Motor neuron (in vitro differentiated cells): Measurements from ENCODE around the gene TACC3. TPM values are rescaled to one million over a fixed set of nuclear protein-coding genes. Genes with fewer than 3 reads are reported as not detected.
A peak's percentile ranks its signal among the peaks of the same experiment; 100 is the strongest.

ENCODE experiments used
- ATAC-seq, 8 experiments: fragments of 200-7000 bp; cut with Tn5 transposase; replicated peaks in 6 of 8; 2 replicates each; pipeline ENCODE4 v1.8.0; 2021; ENCODE audit warnings: mild to moderate bottlenecking in 8 of 8, moderate library complexity in 8 of 8
- H3K27ac ChIP-seq, 2 donors: fragments of 250-450 bp; sonication (Bioruptor Pico); 2 replicates each; pipeline ENCODE4 v1.9.0; 2021; ENCODE audit warnings: antibody characterized with exemption in 2 of 2, mild to moderate bottlenecking in 2 of 2, moderate library complexity in 1 of 2
- H3K4me1 ChIP-seq, 2 donors: fragments of 250-450 bp; sonication (Bioruptor Pico); replicated peaks in 1 of 2; 2 replicates each; pipeline ENCODE4 v1.6.1; 2021; ENCODE audit warnings: antibody characterized with exemption in 2 of 2, mild to moderate bottlenecking in 2 of 2, moderate library complexity in 1 of 2
- H3K4me3 ChIP-seq, 5 donors: fragments of 250-450 bp; sonication (Bioruptor Pico); 2 replicates each; pipeline ENCODE4 v1.9.0; 2021; ENCODE audit warnings: antibody characterized with exemption in 5 of 5, mild to moderate bottlenecking in 5 of 5, moderate library complexity in 4 of 5
- WGBS, 10 experiments: fragments of 450-650 bp; shearing (Covaris generic); methylation state at CpG; one replicate each; pipeline ENCODE4 v1.0.0; 2022; 5-methylcytosine and 5-hydroxymethylcytosine counted together
- in situ Hi-C, 9 experiments: fragments of 400-800 bp; cut with MboI; loops; one replicate each; pipeline ENCODE4 v1.15.0; 2021; ENCODE audit warnings: low sequenced_read_pairs in 9 of 9, low pct_unique_long_range_greater_than_20kb in 2 of 9; ENCODE audit not compliant: unreplicated experiment in 9 of 9
- total RNA-seq, 8 experiments: library from RNA; unstranded; fragments of 300-600 nt; gene quantifications; 2 replicates each; pipeline versions ENCODE4 v1.2.3 to v1.2.4, GENCODE V29; 2022

Gene TACC3
- total RNA-seq, 8 experiments from 2014 or later, result 2.6 to 61.3 (median 6.5) TPM

DNA sequence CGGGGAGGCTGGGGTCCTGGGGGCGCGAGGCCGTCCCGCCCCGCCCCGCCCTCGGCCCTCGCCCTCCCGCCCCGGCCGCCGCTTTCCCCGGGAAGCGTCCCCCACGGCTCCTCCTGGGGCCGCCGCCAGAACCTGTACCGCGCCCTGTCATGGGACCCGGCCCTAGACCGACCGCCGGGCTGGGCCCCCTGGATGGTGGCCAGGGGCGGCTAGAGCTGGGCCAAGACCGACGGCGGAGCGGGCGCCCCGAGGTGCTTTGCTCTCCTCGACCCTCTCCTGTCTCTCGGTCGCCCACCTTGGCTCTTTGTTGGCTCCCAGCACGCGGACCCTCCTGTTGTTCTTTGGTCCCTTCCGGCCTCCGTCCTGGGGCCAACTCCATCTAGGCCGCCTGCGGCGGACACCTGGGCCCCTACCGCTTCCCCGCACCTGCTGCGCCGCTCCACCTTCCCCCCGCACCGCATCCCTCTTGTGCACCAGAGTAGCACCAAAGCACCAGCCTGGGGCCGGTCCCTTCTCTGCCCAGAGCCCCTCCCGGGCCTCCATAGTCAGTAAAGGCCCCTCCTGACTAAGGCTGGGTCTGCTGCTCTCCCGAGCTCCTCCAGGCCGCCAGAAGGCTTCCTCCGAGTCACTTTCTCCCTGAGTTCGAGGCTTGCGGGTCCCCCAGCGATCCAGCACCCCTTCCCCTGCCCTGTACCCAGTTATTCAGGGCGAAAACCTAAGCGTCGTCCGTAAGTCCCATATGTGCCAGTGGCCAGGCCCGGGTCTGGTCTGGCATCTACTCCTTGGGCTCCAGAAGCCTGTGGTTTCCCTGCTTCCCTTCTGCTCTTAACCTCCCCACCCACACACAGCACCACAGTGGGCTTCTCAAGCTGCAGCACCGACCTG lies 587 bp downstream of the TACC3 start:
- peak in 3 of 8 experiments; percentile 0 to 8 (median 5) for ATAC-seq
- Histone ChIP-seq H3K4me1 (peaks cover 8 to 20% of the 10 kb centered on the region in 2 donors), H3K27ac (peak overlapping the region in 1 of 2 donors; percentile 42), H3K4me3 (peak overlapping the region; percentile 54 to 84 (median 64))
- 0% methylated on average over 2 to 6 of the region's 61 CpGs; no CpG with 5 or more reads in 7 of the 10 experiments for WGBS, 10 experiments
- in situ Hi-C loops, result no loop called here

DNA sequence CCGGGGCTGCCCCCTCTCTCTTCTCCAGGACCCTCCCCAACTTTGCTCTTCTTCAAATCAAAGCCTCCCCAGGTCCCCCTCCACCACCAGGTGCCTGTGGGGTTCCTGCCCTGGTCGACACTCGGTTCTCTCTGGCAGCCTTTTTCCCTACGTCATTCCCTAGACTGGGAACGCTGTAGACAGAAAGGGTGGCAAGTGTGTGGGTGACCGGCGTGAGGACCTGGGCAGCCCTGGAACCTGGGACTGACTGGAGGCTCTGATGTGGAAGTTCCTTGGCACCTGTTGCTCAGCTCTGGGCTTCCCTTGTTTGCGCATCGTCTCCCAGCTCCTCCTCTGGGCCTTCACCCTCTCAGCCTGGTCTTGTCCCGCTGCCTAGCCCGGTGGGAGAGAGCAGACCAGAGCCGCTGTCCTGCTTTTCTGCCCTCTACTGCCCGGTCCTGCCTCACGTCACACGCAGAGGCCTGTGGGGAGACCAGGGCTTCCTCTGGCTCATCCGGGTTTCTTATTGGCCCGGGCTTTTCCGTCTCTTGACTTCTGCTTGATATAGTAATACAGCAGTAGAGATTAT lies 1.3 kb downstream of the TACC3 start:
- 20 to 80% (median 32%) methylated on average over 2 to 9 of the region's 18 CpGs; no CpG with 5 or more reads in 4 of the 10 experiments for whole genome bisulfite sequencing, 10 experiments
- peaks cover 8 to 20% of the 10 kb centered on the region in 2 donors for H3K4me1 ChIP-seq

DNA sequence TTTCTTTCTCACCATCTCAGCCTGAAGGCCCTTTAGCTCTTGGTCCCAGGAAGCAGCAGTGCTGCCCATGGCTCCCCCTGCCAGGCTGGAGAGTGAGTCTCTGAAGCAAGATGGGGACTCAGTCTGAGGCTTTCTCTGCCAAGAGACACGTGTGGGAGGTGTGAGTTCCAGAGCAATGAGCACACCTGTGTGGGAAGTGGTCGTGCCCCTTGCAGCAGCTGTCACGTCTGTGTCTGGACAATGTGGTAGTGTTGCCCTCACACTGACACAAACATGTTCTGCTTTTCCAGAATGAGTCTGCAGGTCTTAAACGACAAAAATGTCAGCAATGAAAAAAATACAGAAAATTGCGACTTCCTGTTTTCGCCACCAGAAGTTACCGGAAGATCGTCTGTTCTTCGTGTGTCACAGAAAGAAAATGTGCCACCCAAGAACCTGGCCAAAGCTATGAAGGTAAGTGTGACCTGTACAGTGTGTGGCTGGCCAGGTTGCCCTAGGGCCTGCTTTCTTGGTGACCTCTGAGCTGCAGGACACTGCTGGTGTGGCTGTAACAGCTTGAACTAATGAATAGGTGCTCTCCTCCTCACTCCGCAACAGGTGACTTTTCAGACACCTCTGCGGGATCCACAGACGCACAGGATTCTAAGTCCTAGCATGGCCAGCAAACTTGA lies 1.9 kb downstream of the TACC3 start:
- in situ Hi-C loops, result no loop called here
- no peak overlapping the region for H3K27ac ChIP-seq
- peaks cover 8 to 20% of the 10 kb centered on the region in 2 donors for H3K4me1 ChIP-seq
- H3K4me3 ChIP-seq, result no peak overlapping the region
- no peak for ATAC-seq
- WGBS, 10 experiments, result 70 to 100% (median 93%) methylated on average over 3 to 7 of the region's 12 CpGs; no CpG with 5 or more reads in 4 of the 10 experiments

More for the DNA sequence above, 1.3 kb downstream of the TACC3 start:
- no peak overlapping the region for H3K27ac ChIP-seq
- ATAC-seq, result no peak
- peak overlapping the region in 1 of 5 donors; percentile 84 for H3K4me3 ChIP-seq
- in situ Hi-C loops, result no loop called here

DNA sequence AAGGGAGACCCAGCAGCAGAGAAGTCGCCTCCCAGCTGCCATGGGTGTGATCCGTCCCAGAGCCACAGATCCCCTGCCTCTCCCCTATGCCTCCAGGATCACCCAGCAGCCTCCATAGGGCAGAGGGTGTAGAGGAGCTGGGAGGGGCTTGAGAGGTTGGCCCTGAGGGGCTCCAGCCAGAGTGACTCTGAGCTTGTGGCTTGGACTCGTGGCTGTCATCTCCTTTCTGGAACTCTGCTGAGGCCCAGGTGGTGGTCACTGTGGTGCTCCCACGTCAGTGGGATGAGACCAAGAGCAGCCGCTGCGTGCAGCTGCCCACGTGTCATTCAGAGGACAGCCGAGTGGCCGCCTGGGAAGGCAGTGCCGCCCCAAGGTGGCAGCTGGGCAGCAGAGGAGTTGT lies 4.2 kb downstream of the TACC3 start:
- H3K4me1 ChIP-seq, result peaks cover 0 to 11% of the 10 kb centered on the region in 2 donors
- no peak for ATAC-seq
- no peak overlapping the region for H3K4me3 ChIP-seq
- no peak overlapping the region for H3K27ac ChIP-seq
- 60 to 100% (median 88%) methylated on average over 1 to 4 of the region's 10 CpGs; no CpG with 5 or more reads in 6 of the 10 experiments for WGBS, 10 experiments
- in situ Hi-C loops, result loop anchor here in 1 of 9 experiments (25.0 kb wide), 1 partner anchor 363 kb away; no protein-coding TSS in a partner anchor

DNA sequence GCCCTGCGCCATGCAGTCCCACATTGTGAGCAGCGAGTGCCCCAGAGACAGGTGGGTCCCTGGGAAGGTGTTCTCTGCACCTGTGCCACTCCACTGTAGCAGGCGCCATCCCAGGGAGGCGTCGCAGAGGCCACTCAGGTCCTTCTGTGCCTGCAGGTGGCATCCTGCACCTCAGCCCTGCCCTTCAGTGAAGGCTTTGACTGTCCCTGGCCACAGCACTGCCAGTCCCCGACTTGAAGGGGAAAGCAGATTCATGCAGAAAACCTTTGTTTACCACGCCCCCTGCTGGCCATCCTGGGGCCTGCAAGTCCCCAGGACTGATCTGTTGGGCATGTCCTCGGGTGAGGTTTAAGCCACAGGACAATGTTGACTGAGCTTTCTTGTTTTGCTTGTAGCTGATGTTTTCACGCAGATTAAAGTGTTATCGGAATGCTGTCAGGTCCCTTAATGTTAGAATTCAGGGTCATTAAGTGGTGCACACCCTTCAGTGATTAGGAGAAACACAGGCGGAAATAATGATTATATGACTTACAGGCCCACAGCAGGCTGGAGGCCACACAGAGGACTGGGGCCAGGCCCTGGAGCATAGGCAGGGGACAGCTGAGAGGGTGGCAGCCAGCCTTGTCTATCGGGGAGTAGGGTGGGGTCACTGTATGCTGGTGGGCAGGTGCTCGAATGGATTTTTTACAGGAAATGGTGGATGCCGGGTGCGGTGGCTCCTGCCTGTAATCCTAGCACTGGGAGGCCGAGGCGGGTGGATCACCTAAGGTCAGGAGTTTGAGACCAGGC lies 5.0 kb downstream of the TACC3 start:
- H3K4me1 ChIP-seq, result peaks cover 0 to 11% of the 10 kb centered on the region in 2 donors
- in situ Hi-C loops, result loop anchor here in 1 of 9 experiments (25.0 kb wide), 1 partner anchor 364 kb away; no protein-coding TSS in a partner anchor
- peak; percentile 40 to 76 (median 67) for ATAC-seq
- 0 to 88% (median 62%) methylated on average over 1 to 10 of the region's 17 CpGs; no CpG with 5 or more reads in 2 of the 10 experiments for WGBS, 10 experiments
- no peak overlapping the region for H3K4me3 ChIP-seq
- H3K27ac ChIP-seq, result no peak overlapping the region

DNA sequence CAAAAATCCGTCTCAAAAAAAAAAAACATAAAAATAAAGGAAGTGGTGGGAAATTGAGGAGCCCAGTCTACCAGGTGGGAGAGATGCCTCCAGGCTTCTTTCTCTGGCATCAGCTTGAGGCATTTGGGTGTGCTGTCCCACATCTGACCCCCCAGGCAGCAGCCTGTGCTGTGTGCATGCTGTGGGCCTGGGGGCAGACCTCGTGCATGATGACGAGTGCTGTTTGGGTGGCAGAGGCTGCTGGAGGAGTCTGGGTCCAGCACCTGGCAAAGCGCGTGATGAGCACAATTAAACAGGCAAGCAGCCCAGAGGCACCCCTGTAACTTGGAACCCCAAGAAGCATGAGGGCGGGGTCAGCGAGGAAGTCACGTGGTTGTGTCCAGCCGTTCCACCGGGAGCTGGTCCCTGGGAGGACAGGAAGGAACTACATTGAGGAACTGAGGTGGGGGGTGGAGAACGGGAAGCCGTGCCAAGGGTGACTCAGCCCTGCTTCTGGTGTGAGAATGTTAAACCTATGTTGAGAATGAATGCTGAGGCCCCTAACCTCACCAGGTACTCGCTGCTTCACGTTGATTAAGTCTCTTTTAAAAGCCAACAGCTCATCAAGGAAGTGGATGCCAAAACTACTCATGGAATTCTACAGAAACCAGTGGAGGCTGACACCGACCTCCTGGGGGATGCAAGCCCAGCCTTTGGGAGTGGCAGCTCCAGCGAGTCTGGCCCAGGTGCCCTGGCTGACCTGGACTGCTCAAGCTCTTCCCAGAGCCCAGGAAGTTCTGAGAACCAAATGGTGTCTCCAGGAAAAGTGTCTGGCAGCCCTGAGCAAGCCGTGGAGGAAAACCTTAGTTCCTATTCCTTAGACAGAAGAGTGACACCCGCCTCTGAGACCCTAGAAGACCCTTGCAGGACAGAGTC lies 6.1 kb downstream of the TACC3 start:
- in situ Hi-C loops, result loop anchor here in 1 of 9 experiments (25.0 kb wide), 1 partner anchor 365 kb away; no protein-coding TSS in a partner anchor
- ATAC-seq, result peak in 2 of 8 experiments; percentile 58 to 64
- 33 to 100% (median 92%) methylated on average over 1 to 6 of the region's 18 CpGs; no CpG with 5 or more reads in 4 of the 10 experiments for WGBS, 10 experiments
- no peak overlapping the region for H3K27ac ChIP-seq
- no peak overlapping the region for H3K4me3 ChIP-seq
- peaks cover 0 to 6% of the 10 kb centered on the region in 2 donors for H3K4me1 ChIP-seq

DNA sequence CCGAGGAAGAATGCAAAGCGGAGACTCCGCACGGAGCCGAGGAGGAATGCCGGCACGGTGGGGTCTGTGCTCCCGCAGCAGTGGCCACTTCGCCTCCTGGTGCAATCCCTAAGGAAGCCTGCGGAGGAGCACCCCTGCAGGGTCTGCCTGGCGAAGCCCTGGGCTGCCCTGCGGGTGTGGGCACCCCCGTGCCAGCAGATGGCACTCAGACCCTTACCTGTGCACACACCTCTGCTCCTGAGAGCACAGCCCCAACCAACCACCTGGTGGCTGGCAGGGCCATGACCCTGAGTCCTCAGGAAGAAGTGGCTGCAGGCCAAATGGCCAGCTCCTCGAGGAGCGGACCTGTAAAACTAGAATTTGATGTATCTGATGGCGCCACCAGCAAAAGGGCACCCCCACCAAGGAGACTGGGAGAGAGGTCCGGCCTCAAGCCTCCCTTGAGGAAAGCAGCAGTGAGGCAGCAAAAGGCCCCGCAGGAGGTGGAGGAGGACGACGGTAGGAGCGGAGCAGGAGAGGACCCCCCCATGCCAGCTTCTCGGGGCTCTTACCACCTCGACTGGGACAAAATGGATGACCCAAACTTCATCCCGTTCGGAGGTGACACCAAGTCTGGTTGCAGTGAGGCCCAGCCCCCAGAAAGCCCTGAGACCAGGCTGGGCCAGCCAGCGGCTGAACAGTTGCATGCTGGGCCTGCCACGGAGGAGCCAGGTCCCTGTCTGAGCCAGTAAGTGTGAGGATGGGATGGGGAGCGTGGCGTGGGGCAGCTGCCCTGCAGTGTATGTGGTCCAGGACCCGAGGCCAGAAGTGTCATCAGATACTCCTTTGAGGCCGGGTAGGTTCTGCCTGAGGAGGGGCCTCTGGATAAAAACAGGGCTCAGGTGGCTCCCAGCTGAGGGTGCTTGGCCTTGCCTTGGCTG lies 7.0 kb downstream of the TACC3 start:
- Histone ChIP-seq H3K27ac (no peak overlapping the region), H3K4me1 (peaks cover 0 to 3% of the 10 kb centered on the region in 2 donors), H3K4me3 (no peak overlapping the region)
- ATAC-seq, result no peak
- 80 to 100% (median 91%) methylated on average over 1 to 10 of the region's 31 CpGs; no CpG with 5 or more reads in 3 of the 10 experiments for WGBS, 10 experiments
- in situ Hi-C loops, result loop anchor here in 1 of 9 experiments (25.0 kb wide), 1 partner anchor 366 kb away; no protein-coding TSS in a partner anchor

DNA sequence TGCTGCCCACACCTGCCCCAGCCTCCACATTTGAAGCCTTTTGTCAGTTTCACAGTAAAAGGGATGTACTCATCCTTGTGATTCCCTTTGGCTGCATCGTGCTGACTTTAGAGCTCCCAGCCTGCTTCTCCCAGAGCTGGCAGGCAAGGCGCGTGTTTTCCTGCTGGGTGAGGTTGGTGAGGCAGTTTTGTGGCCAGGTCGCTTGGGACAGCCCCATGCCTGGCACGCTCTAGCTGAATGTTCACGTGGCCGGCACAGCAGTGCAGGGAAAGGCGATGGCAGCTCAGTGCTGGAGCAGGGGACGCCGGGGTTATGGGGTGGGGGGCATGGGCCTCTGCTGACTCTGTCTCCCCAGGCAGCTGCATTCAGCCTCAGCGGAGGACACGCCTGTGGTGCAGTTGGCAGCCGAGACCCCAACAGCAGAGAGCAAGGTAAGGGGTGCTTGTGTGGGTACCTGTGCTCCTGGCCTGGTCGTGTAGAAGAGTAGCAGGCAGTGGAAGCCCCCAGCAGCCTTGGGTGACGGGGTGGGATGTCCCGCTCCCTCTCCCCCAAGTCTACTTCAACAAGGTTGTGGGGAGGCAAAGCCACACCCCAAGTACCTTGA lies 9.3 kb downstream of the TACC3 start:
- in situ Hi-C loops, result loop anchor here in 1 of 9 experiments (25.0 kb wide), 1 partner anchor 368 kb away; no protein-coding TSS in a partner anchor
- ATAC-seq, result no peak

DNA sequence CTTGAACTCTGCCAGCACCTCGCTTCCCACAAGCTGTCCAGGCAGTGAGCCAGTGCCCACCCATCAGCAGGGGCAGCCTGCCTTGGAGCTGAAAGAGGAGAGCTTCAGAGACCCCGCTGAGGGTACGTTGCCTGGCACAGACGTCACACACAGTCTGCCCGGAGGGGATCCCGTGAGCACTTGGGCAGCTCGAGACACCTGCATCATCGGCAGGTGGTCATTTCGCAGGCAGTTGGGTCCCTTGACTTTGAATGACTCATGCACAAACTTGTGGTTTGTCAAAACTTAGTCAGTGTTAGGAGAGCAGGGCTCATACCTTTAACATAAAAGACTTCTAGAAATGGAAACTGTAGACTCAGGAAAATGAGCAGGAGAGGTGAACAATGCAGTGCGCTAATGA lies 9.9 kb downstream of the TACC3 start:
- H3K27ac ChIP-seq, result no peak overlapping the region
- in situ Hi-C loops, result loop anchor here in 1 of 9 experiments (25.0 kb wide), 1 partner anchor 369 kb away; no protein-coding TSS in a partner anchor
- WGBS, 10 experiments, result 87 to 100% (median 100%) methylated on average over 1 to 5 of the region's 10 CpGs; no CpG with 5 or more reads in 7 of the 10 experiments
- H3K4me1 ChIP-seq, result peaks cover 0 to 3% of the 10 kb centered on the region in 2 donors
- no peak overlapping the region for H3K4me3 ChIP-seq
- ATAC-seq, result no peak

More for the DNA sequence above, 9.3 kb downstream of the TACC3 start:
- 0 to 100% (median 100%) methylated on average over 1 to 2 of the region's 16 CpGs; no CpG with 5 or more reads in 6 of the 10 experiments for WGBS, 10 experiments
- H3K27ac ChIP-seq, result no peak overlapping the region
- H3K4me3 ChIP-seq, result no peak overlapping the region
- H3K4me1 ChIP-seq, result peaks cover 0 to 3% of the 10 kb centered on the region in 2 donors

DNA sequence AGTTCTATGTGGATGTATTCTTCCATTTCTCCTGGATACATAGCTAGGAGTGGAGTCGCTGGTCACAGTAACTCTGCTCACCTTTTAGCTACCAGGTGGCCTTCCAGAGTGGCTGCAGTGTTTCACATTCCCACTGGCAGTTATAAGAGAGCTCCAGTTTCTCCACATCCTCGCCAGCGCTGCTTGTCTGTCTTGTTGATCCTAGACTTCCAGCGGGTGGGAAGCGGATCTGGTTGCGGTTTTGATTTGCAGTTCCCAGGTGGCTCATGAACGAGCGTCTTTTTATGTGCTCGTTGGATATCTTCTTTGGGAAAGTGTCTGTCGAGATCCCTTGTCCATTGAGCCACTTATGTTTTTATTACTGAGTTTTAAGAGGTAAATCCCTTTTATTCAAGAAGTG lies 11.6 kb downstream of the TACC3 start:
- WGBS, 10 experiments, result 79 to 100% (median 95%) methylated on average over 1 to 9 of the region's 10 CpGs; no CpG with 5 or more reads in 1 of the 10 experiments
- no peak for ATAC-seq
- H3K4me3 ChIP-seq, result no peak overlapping the region
- H3K4me1 ChIP-seq, result no peaks in the 10 kb centered on the region
- in situ Hi-C loops, result loop anchor here in 1 of 9 experiments (25.0 kb wide), 1 partner anchor 371 kb away; no protein-coding TSS in a partner anchor
- no peak overlapping the region for H3K27ac ChIP-seq
